ENCODE measurements around the gene CTXN3. TPM values are rescaled to one million over a fixed set of nuclear protein-coding genes. Genes with fewer than 3 reads are reported as not detected.

Gene CTXN3
- not detected in 2 replicates for total RNA-seq
- not detected in 2 replicates for polyA plus RNA-seq
- polyA plus RNA-seq (2011; cell fraction: cytosol; rRNA removed): not detected in 2 replicates
- not detected in 2 replicates for polyA plus RNA-seq (2011; cell fraction: nucleus; rRNA removed)
- polyA plus RNA-seq (2012): not detected in 2 replicates
- polyA minus RNA-seq: not detected in 2 replicates
- not detected for polyA minus RNA-seq (2011; cell fraction: cytosol; rRNA and poly(A)+ RNA removed)
- polyA minus RNA-seq (2011; cell fraction: nucleus; rRNA and poly(A)+ RNA removed): not detected in 2 replicates
- not detected for Bru-seq, nascent RNA
- not detected for BruChase-seq, experiment 1, labeled RNA remaining after a 6-hour chase
- BruChase-seq, experiment 2, labeled RNA remaining after a 2-hour chase: not detected
- long read RNA-seq: 0 reads

DNA sequence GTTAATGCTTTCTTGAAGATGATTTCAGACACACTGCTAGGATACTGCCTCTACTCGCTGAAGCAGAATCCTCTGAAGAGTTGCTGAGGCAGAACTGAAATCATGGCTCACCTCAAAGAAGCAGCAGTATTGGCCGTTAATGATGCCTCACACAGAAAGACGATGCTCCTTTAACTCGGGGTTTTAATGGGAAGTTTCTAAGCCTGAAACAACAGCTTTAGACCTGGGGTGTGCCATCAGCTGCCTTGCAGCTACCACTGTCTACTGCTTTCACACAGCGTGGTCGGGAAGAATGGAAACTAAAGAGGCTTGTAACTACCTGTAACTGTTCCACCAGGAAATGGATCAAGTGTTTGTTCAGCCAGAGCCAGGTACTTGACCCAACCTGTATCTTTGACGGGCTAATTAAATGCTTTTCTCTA, at the start of gene CTXN3:
TSS of gene CTXN3 (plus strand) at position 65 of the 422 bp plus-strand sequence. CDS start 8,440 bp downstream, outside the sequence.
- no peak for DNase-seq (ENCODE audit: low read depth, low spot score)
- no peak for FAIRE-seq
- BruUV-seq (replicated peaks): no TSS peak
- Histone ChIP-seq H3K36me3 (ENCODE audit: control insufficient read depth in 2 of 2, extremely low read depth in 1 of 2, insufficient read depth in 2 of 2, low read length in 2 of 2) (no peaks in the 10 kb centered on the region), H3K4me3 (replicated peaks in 1 of 3; ENCODE audit: insufficient read depth in 1 of 3, low read depth in 1 of 3, low read length in 3 of 3) (no peak within 1 kb of the TSS), H3K27ac (ENCODE audit: insufficient read depth, low read depth, low read length) (no peak within 1 kb of the TSS), H3K27me3 (ENCODE audit: control insufficient read depth in 2 of 2, insufficient read depth in 2 of 2, low read length in 2 of 2) (peaks cover 2 to 9% of the 10 kb centered on the region in 2 experiments), H3K79me2 (ENCODE audit: control insufficient read depth, insufficient read depth, low read length) (no peaks in the 10 kb centered on the region), H3K9me1 (replicated peaks; ENCODE audit: control insufficient read depth, extremely low read depth, insufficient read depth, low read length) (no peaks in the 10 kb centered on the region), H3K4me1 (ENCODE audit: control insufficient read depth, extremely low read depth, insufficient read depth, low read length) (no peaks in the 10 kb centered on the region), H3K9me3 (replicated peaks; ENCODE audit: control insufficient read depth, insufficient read depth, low read length) (no peaks in the 10 kb centered on the region), H3K4me2 (ENCODE audit: insufficient read depth, low read length) (no peak within 1 kb of the TSS), H4K20me1 (replicated peaks; ENCODE audit: control insufficient read depth, extremely low read depth, insufficient read depth, low read length) (no peaks in the 10 kb centered on the region), H3K9ac (replicated peaks; ENCODE audit: extremely low read depth, insufficient read depth, low read length) (no peak within 1 kb of the TSS), H2AFZ (ENCODE audit: low read depth, low read length) (no peak within 1 kb of the TSS)
- no peak for TF ChIP-seq POLR2A (IDR thresholded peaks at IDR 0.05; ENCODE audit: low read depth, low read length)
- no peak for TF ChIP-seq EZH2 (IDR thresholded peaks at IDR 0.05; ENCODE audit: borderline replicate concordance, low read depth, low read length, severe bottlenecking)
- CTCF ChIA-PET: interaction anchor here (1.0 kb wide), 1 partner anchor 22 kb away, joined by 3 read pairs; no protein-coding TSS in a partner anchor
- dilution Hi-C loops (cut with MboI; ENCODE audit: extremely low pct_ligation_motif_present, low sequenced_read_pairs): no loop called here
- POLR2A ChIA-PET: no interaction called here
- intact Hi-C loops (cut with micrococcal nuclease): no loop called here

DNA sequence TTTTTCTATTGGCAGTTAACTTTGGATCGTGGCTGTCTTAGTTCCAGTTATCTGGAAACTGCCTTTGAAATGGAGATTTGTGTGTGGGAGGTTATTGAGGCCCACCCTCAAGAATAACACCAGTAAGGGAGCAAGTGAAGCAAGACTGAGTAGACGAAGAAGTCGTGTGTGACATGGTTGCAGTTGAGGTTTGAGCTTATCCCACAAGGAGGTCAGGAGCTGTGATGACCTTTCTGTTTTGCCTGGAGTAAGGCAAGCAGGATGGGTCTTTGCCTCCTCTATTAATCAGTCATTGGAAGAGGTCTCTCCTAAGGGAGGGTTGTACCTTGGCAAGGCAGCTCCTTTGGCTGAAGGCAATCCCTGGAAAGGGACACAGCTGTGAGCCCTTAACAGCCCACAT, 49.6 kb upstream of the CTXN3 start:
- Histone ChIP-seq H3K4me1 (ENCODE audit: control insufficient read depth, extremely low read depth, insufficient read depth, low read length) (no peaks in the 10 kb centered on the region), H3K36me3 (ENCODE audit: control insufficient read depth in 2 of 2, extremely low read depth in 1 of 2, insufficient read depth in 2 of 2, low read length in 2 of 2) (no peaks in the 10 kb centered on the region), H3K27ac (ENCODE audit: insufficient read depth, low read depth, low read length) (no peak overlapping the region), H3K9ac (replicated peaks; ENCODE audit: extremely low read depth, insufficient read depth, low read length) (no peak overlapping the region), H3K4me3 (replicated peaks in 1 of 3; ENCODE audit: insufficient read depth in 1 of 3, low read depth in 1 of 3, low read length in 3 of 3) (no peak overlapping the region), H3K27me3 (ENCODE audit: control insufficient read depth in 2 of 2, insufficient read depth in 2 of 2, low read length in 2 of 2) (peaks cover 0 to 2% of the 10 kb centered on the region in 2 experiments), H2AFZ (ENCODE audit: low read depth, low read length) (no peak overlapping the region), H3K9me1 (replicated peaks; ENCODE audit: control insufficient read depth, extremely low read depth, insufficient read depth, low read length) (no peaks in the 10 kb centered on the region), H4K20me1 (replicated peaks; ENCODE audit: control insufficient read depth, extremely low read depth, insufficient read depth, low read length) (no peaks in the 10 kb centered on the region), H3K4me2 (ENCODE audit: insufficient read depth, low read length) (no peak overlapping the region), H3K79me2 (ENCODE audit: control insufficient read depth, insufficient read depth, low read length) (no peaks in the 10 kb centered on the region), H3K9me3 (replicated peaks; ENCODE audit: control insufficient read depth, insufficient read depth, low read length) (no peaks in the 10 kb centered on the region)
- dilution Hi-C loops (cut with MboI; ENCODE audit: extremely low pct_ligation_motif_present, low sequenced_read_pairs): no loop called here
- CTCF ChIA-PET: interaction anchor here (1.2 kb wide), 1 partner anchor 10 kb away, joined by 4 read pairs; no protein-coding TSS in a partner anchor
- intact Hi-C loops (cut with micrococcal nuclease): no loop called here
- TF ChIP-seq EZH2 (IDR thresholded peaks at IDR 0.05; ENCODE audit: borderline replicate concordance, low read depth, low read length, severe bottlenecking): no peak
- no peak for TF ChIP-seq JUN (IDR thresholded peaks at IDR 0.05; ENCODE audit: borderline replicate concordance, insufficient read depth, insufficient read length, low read depth)
- no peak for TF ChIP-seq POLR2AphosphoS5 (IDR thresholded peaks at IDR 0.05; ENCODE audit: insufficient read depth, low read depth, low read length)
- TF ChIP-seq, protein P1, sequence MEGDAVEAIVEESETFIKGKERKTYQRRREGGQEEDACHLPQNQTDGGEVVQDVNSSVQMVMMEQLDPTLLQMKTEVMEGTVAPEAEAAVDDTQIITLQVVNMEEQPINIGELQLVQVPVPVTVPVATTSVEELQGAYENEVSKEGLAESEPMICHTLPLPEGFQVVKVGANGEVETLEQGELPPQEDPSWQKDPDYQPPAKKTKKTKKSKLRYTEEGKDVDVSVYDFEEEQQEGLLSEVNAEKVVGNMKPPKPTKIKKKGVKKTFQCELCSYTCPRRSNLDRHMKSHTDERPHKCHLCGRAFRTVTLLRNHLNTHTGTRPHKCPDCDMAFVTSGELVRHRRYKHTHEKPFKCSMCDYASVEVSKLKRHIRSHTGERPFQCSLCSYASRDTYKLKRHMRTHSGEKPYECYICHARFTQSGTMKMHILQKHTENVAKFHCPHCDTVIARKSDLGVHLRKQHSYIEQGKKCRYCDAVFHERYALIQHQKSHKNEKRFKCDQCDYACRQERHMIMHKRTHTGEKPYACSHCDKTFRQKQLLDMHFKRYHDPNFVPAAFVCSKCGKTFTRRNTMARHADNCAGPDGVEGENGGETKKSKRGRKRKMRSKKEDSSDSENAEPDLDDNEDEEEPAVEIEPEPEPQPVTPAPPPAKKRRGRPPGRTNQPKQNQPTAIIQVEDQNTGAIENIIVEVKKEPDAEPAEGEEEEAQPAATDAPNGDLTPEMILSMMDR (IDR thresholded peaks at IDR 0.05; ENCODE audit: extremely low read depth in 1 of 2, insufficient read depth in 1 of 2, low read depth in 1 of 2, low read length in 2 of 2): no peak
- TF ChIP-seq MYC (IDR thresholded peaks at IDR 0.05; ENCODE audit: low read depth, low read length): no peak
- no peak for TF ChIP-seq GATA2 (IDR thresholded peaks at IDR 0.05; ENCODE audit: insufficient read depth, insufficient read length, low read depth, low read length)
- TF ChIP-seq, protein P2, sequence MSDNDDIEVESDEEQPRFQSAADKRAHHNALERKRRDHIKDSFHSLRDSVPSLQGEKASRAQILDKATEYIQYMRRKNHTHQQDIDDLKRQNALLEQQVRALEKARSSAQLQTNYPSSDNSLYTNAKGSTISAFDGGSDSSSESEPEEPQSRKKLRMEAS (IDR thresholded peaks at IDR 0.05; ENCODE audit: insufficient read depth, insufficient read length): no peak
- no peak for TF ChIP-seq POLR2A (IDR thresholded peaks at IDR 0.05; ENCODE audit: low read depth, low read length)
- DNase-seq (ENCODE audit: low read depth, low spot score) (no peak), FAIRE-seq (no peak)
- POLR2A ChIA-PET: no interaction called here
- BruUV-seq (replicated peaks): no TSS peak
